NCI-H1417 (cell line): ENCODE measurements around the gene SLC7A11.

Experiments
- DNase-seq, 3 experiments: peaks; one replicate each; lab custom pipeline; 2025; lab: John Stamatoyannopoulos, UW

SLC7A11 gene

DNA sequence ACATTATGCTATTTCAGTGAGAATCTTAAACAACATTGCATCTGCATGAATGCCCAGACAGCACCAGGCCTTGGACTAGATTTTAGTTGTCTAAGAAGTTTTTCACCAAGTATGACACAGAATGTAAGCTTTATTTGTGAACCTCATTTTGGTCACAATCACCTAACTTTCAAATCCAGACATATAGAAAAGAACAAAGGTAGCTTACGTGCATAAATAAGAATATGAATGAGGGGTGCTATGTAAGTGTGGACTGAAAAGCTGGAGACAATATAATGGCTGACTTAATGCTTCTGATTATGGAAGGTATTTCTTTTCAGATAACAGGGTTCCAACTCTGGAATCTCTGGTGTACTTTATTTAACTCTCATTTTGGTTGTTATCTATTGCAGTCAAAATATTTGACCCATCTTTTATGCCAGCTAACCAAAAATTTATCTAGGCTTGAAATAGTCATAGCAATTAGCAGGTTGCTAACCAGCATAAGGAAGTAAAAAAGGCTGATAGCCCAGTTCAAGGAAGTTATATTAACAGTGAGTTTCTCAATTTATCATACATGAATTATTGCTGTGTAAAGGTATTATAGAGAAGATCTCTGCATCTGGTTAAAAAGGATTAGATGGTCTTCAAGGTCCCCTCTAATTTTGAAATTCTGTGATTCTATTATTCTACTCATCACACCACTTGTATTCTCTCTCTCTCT is 36.5 kb downstream of the SLC7A11 start:
- peak in 1 of 3 experiments; percentile 47 for DNase-seq

DNA sequence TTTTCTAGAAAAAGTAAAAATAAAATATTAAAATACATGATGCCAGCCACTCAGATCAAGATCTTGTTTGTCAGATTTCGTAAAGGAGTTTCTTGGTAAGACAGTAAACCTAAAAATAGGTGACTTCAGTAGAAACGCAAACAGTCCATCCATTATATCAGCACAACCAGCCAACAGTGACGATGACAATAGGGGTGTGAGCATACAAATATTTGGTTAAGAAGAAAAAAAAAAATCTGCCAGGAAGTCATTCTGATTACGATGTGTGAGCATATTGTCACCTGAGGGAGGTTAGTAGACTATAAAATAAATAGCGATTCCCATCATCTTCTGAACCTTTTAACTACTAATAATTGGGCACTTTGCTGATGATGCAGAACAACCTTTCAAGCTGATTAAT is 37.6 kb downstream of the SLC7A11 start:
- peak in 2 of 3 experiments; percentile 69 to 96 for DNase-seq

DNA sequence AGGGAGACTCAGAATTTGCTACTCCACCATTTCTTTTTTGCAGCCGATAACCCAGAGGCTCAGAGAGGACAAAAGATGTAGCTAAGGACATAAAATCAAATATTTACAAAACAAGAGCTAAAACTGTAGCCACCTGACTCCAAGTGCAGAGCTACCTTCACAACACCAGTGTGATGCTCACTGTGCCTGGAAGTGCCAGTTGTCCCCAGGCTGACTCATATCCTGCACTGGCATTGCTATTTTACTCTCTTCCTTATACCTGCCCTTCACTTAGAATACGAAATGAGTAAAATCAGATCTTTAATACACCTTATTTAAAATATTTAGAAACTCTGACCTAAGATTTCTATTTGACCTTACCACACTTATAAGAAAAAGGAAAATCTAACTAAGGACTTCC is 39.5 kb downstream of the SLC7A11 start:
- DNase-seq: no peak

DNA sequence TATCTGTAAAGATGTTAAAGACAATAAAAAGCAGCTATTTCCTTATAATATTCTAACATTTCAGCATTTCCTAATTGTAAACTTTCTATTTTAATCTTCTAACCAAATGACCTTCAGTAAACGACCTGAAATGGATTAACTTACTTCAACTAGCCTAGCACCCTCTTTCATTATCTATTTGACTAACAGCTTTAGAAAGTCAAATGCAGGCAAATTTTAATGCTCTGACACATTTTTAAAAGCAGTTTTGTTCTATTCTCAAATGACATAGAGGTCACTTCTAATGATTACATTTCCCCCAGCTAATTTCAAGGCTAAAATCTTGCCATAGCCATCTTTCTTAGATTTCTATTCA is 41.9 kb downstream of the SLC7A11 start:
- no peak for DNase-seq

DNA sequence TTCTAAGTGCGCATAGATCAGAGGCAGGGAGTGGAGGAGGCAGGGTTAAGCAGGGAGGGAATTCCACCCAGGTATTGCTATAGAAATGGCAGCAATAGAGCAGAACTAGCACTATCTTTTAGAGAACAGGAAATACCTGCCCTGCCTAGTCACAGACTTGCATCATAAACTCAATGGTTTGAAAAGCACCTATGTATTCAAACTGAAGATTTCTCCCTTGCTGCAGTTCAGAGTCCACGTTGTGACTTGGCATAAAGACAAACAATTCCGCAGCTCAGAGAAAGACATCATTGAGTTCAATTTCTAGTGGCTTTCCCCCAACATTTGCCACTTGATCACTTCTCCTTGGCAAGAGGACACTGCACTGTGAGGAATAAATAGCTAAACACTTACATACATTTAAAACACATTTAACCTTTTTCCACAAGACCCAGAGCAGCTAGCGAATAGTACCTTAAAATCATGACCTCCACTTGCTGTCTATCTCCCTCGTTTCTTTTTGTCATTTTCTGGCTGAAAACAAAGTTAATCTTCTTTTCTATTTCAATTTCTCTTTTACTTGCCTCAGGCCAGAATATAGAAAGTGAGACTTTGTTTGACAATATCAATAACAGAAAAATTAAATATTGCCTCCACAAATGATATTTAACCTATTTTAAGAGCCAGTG is 42.4 kb downstream of the SLC7A11 start:
- peak in 1 of 3 experiments; percentile 24 for DNase-seq

DNA sequence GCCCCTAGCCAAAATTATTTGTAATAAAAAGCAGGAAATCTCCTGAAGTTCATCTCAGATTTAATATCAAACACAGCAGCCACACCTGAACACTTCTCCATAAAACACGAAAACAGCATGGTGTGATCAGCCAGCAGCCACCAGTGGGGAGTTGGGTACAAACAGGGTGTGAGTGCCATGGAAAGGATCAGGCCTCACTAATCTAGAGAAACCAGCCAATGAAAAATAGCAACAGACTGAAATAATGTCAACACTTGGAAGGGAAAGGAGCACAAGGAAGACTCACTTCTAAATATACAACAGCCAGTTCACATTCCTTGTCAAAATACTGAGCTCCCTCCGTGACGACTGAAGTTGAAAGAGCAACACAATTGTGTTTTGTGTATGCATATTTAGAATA is 46.0 kb downstream of the SLC7A11 start:
- DNase-seq: no peak

DNA sequence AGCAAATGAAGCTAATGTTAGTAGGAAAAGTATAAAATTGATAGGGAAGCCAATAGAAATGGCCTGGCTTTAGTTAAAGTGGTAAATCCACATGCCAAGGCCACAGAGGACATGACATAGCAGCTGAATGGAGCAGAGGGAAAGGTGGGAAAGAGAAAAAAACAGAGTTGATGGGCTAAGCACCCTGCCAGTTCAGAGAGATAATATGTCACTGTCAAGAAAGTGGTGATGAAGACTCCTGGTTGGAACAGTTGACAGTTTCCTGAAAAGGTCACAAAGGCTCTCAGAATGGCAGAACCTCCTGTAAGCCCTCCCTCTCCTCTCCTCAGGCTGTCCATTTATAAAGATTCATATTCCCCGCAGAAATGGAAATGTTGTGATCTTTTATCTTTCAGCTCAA is 48.2 kb downstream of the SLC7A11 start:
- no peak for DNase-seq

DNA sequence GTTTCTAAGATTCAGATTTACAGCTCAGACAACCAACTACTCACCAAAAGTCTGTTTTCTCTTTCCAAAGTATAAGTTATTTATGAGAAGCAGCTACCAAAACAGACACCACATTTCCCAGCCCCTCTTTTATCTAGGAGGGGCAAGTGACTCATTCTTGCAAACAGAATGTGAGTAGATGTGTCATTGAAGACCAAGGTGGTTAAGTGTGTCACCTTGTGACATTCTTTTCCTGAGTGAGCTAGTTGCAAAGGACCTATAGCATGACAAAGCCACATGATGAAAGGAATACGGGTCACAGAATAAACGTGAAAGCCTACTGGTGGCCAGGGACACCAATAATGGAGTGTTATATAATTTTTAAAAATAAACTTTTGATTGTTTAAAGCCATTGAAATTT is 50.0 kb downstream of the SLC7A11 start:
- DNase-seq: no peak

DNA sequence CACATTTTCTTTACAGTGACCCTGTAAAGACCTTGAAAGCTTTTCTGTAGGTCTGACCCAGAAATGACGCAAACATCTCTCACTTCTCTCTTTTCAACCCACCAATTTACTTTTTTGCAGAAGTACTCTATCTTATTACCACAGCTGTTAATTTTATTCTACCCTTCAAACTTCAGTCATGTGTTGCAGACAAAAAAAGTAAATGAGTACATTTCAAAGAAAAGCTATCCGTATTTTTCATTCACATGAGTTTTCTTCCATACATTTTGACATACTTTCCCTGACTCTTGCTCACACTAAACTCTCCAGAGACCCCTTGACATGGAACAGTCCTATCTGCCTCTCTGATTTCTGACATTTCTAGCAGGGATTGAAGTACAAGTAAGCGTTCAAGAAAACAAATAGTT is 51.7 kb downstream of the SLC7A11 start:
- no peak for DNase-seq

DNA sequence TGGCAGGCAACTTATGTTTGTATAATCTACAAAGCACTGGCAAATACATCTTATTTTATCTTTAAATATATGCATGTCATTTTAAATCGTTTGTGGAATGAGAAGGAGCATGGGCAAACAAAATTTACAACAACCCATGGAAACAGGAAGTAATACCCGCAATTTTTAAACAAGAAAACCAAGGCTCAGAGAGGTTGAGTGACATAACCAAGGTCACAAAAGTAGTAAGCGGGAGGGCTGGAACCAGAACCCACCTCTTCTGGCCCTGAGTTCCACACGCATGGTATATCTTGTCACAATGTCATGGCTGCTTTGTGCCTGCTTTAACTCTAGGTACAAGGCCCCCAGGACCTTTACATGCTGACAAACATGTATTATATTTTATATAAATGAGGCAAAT is 52.9 kb downstream of the SLC7A11 start:
- DNase-seq: no peak

DNA sequence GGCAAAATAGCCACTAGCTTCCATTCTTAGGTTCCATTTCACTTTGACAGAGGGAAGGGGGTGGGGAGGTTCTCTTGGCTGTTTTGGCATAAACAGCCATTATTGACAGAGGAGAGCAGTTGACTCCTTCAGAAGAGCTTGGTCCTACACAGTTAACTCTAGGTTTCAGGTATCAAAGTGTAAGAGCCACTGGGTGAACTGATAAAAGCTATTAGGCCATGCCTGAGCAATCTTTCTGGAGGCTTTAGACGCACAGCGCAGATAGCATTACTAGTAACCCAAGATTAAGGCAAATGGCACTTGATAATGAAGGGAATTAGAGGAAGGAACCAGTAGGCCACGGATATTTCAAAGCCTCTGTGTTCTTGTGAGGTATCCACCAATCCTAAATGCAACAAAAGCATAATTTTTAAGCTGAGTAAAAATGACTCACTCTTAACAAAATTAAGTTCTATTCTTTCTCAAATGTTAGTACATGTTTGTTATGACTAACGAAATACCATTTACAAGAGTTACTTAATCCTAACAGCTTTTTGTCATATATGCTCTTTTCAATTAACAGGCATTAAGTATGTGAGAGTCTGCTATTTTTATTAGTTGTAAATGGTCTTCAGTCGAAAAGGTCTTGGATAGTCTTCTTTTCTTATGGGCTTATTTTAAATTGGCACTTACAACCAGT is 53.6 kb downstream of the SLC7A11 start:
- DNase-seq: peak in 1 of 3 experiments; percentile 53

DNA sequence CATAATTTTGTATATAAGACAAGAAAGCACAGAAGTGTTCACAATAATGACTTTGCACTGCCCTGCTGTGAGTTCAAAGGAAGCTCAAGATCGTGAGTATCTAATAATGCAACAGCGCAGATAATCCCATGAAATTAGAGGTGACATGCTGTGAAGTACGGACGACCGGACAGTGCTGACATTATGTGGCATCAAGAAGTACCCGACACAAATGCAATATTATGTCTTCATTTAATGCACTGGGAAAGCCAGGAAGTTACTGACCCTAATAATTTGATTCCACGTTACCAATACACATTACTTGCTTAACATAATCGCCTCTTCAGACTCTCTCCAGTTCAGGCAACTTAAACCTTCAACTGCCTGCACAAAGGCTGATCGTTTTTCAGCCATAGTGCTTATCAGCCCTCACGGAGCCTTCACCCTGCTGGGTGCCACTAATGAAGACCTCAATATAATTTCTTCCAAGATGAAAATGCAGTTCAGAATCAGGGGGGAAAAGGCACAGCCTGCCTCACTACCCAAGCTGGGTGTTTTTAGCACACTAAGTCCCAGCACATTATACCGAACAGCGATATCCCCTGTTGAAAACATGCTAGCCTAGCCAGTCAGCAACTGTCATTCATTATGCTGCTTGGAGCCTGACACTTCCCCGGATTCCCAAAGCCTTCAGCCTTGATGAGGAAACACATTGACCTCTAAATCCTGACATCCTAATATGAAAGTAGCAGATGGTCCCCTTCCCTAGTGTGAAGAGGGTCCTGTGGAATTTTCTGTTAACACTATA is 56.1 kb downstream of the SLC7A11 start:
- peak in 2 of 3 experiments; percentile 31 to 42 for DNase-seq

DNA sequence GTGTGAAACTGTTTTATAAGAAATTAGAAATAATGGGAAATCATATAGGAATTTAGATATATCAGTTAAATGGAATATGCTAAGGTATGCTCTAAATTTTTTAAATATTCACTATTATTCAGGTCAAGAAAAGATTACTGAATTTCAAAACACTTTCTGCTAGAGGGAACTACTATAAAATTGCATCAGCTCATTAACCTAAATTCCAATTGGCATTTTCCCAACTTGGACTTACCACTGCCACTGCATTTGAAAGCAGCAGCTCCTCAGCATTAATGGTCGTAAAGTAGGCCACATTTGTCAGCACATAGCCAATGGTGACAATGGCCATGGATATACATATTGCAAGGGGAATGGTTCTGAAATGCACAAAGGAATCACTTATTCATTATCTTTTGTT is 57.3 kb downstream of the SLC7A11 start:
- no peak for DNase-seq

DNA sequence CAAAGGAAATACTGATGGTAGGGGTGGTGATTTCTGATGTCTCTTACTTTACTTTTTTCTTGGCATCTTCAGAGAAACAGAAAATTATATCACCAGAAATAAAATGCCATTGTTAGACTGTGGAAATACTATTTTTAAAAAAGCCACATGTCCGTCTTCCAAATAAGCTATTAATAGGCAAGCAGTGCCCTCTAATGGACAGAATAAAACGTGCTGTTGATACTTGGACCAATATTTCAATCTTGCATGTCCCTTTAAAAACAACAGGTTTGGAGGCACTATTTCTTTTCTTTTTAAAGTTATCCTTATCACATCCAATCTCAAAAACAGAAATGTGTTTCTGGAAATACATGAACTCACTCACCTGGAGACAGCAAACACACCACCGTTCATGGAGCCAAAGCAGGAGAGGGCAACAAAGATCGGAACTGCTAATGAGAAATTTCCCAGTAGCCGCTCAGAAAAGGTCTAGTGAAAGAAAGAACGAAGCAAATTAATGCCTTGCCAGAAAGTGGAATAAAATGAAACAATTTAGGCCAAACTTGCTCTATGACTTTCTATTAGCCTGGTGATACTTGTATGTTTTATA is 59.2 kb downstream of the SLC7A11 start:
- peak; percentile 11 to 80 (median 48) for DNase-seq

DNA sequence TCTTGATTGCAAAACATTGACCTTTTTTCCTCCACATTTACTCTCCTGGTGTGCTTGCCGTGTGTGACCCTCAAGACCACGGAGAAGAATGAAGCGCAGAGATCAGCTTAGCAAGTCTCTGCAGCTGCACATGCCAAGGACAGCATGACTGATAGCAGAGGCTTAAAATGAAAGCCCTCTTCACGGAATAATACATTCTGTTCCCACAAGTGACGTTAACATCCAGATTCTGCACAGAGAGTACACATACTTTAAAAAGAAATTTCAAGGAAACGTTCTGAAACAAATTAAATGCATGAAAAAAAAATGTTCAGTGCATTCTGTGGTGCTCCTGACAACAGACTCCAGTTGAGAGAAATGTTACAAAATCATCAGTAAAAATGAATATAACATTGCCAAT is 60.9 kb downstream of the SLC7A11 start:
- DNase-seq: peak in 1 of 3 experiments; percentile 29

DNA sequence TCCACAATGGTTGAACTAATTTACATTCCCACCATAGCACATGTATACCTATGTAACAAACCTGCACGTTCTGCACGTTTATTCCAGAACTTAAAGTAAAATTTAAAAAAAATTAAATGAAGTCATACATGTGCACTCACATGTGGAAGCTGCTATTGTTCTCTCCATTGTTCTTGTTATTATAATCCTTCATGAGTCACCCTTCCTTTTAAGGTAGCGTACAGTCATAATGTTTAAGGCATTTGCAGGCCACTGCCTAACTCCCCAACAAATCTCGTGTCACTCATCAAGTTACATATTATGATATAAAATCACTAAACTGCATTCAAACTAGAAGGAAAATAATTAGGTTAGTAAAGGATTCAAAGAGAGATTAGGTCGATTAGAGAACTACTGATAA is 63.6 kb downstream of the SLC7A11 start:
- DNase-seq: no peak

DNA sequence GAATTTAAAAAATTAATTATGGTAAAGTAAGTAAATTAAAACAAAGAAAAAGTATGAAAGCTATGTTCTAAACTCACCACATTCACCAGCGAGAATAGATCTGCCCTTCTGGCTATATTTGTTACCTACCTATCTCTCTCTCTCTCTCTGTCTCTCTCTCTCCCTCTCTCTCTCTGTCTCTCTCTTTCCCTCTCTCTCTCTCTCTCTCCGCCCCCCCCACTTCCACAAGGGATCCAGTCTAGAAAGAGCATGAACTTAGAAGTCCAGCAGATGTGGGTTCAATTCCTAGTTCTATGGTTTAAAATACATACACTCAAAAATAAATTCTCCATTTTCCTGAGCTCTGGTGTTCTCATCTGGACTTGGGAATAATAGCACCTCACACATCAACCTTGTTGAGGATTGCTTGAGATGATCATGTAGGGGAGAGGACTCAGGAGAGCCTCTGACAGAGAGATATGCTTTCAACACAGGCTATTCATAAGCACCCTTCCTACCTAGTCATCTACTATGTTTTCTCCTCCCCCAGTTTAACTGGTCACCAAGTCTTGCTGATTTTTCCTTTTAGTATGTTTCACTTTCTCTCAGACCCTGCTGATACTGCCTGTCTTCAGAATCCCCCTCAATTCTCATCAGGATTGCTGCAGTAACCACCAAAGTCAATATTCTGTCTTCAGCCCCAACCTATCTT is 64.7 kb downstream of the SLC7A11 start:
- no peak for DNase-seq

DNA sequence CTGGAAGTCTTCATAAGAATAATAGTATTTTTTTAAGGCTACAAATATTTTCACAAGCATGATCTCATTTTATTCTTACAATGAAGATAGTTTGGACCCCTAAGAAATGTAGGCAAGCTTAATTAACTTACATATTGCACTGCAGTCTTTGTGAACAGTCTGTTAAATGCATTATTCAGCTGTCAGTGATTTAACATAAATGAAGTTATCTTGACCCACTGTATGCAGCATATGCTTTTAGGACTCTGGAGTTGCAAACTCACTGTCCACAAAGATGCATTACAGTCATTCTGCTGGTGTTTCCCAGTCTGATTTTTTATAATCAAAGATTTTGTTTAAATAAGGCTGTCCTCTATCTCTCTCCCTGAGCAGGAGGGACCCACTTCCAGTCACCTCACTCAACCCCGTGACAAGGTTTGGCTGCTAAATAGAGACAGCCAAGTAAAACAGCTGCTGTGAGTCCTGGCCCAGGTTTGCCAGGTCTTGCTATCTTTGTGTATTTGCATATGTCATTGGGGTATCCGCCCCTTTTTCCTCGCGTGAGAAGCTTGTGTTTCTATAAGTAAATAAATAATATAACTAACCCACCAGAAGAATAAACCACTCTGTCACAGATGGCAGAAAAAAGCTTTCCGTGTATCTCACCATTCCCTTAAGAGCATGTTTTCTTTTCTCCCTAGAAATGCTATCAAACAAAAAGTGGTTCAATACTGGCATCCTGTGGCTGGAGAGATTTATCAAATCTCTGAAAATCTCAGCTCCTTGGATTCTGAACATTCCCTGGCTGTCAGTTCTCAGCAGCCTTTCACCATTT is 67.0 kb downstream of the SLC7A11 start:
- peak; percentile 38 to 87 (median 72) for DNase-seq

DNA sequence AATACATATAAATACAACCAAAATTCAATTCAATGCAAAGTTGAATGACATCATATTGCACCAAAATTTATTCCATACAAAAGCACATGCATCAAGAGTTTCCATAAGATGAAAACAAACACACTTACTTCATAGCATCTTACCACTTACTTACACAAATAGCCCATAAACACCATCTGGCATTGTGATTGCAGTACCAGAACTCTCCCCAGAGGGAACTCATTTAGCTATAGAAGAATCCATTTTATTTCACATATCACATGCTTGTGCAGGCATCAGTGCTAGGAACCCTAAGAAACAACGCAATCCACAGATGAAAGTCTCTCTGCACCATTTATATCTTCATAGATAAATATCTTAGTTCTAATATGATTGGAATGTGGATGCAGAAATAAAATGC is 77.9 kb downstream of the SLC7A11 start:
- peak in 1 of 3 experiments; percentile 14 for DNase-seq

DNA sequence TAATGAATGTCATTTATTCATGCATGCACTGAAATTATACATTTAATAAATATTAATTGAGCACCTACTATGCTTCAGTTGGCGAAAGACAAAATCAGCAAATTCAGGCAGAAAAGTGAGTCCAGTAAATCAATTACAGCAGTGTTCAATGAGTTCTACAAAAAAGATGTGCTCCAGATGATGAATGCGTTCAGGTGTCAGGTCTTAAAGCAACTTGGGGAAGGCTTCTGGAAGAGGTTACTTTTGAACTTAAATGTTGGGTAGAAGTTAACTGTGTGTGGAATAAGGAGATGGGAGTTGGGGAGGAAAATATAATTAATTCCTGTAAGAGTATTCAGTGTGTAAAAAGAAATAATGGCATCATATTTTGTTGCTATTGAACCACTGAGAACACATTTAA is 79.0 kb downstream of the SLC7A11 start:
- DNase-seq: no peak

DNA sequence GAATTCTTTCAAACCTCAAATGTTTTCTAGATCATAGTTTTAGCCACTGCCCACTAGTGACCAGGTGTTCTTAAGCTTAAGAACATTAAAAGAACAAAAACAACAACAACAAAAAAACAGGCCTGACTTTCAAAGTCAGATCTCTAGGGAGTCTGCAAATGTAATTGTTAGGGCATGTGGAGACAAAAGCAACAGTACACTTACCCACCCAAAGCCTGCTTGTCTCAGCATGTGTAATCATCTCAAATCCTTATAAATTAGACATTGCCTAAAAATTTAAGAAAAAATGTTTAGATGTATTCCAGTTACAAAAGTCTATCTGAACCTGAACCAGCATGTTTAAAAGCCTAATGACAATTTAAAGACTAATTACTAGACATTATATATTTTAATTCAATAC is 79.9 kb downstream of the SLC7A11 start:
- DNase-seq: peak in 1 of 3 experiments; percentile 43
